Liver (tissue), 3 donors: ENCODE measurements around the gene ITPRID1.

Experiments
- EGR1 ChIP-seq, 2 donors: IDR thresholded peaks; 2 replicates each; pipeline ENCODE4 v1.6.1; 2016 to 2018; ENCODE audit warnings: antibody characterized with exemption in 2 of 2, low read depth in 2 of 2
- GABPA ChIP-seq, 2 donors: IDR thresholded peaks in 1 of 2; conservative IDR thresholded peaks in 1 of 2; 2 replicates each; pipeline ENCODE4 v1.6.1; 2016; ENCODE audit warnings: antibody characterized with exemption in 2 of 2, mild to moderate bottlenecking in 1 of 2, moderate library complexity in 1 of 2
- JUND ChIP-seq, 2 donors: IDR thresholded peaks; 2 replicates each; pipeline ENCODE4 v1.6.1; 2016; ENCODE audit warnings: antibody characterized with exemption in 2 of 2
- RAD21 ChIP-seq, 2 donors: IDR thresholded peaks; 2 replicates each; pipeline ENCODE4 v1.6.1; 2016; ENCODE audit warnings: antibody characterized with exemption in 2 of 2, mild to moderate bottlenecking in 2 of 2
- SP1 ChIP-seq: IDR thresholded peaks from 2 replicates; pipeline ENCODE4 v1.6.1; 2018; ENCODE audit warnings: antibody characterized with exemption, mild to moderate bottlenecking
- TAF1 ChIP-seq: conservative IDR thresholded peaks from 2 replicates; pipeline ENCODE4 v1.6.1; 2016; ENCODE audit warnings: antibody characterized with exemption, mild to moderate bottlenecking
- TF ChIP-seq, protein P1 (sequence below): fragments of 150-350 bp; IDR thresholded peaks from 2 replicates; pipeline ENCODE4 v1.5.1; 2017; ENCODE audit warnings: improper control_type of control experiment, low read depth, low read length; ENCODE audit not compliant: missing input control
- TF ChIP-seq, protein P2 (sequence below): IDR thresholded peaks from 2 replicates; pipeline ENCODE4 v1.6.1; 2016; ENCODE audit warnings: antibody characterized with exemption, mild to moderate bottlenecking
- TF ChIP-seq, protein P3 (sequence below): IDR thresholded peaks from 2 replicates; pipeline ENCODE4 v1.6.1; 2016; ENCODE audit warnings: antibody characterized with exemption
- TF ChIP-seq, protein P4 (sequence below): IDR thresholded peaks from 2 replicates; pipeline ENCODE4 v1.6.1; 2016; ENCODE audit warnings: antibody characterized with exemption
- donor health status: healthy.
- donor health status: healthy.

DNA sequence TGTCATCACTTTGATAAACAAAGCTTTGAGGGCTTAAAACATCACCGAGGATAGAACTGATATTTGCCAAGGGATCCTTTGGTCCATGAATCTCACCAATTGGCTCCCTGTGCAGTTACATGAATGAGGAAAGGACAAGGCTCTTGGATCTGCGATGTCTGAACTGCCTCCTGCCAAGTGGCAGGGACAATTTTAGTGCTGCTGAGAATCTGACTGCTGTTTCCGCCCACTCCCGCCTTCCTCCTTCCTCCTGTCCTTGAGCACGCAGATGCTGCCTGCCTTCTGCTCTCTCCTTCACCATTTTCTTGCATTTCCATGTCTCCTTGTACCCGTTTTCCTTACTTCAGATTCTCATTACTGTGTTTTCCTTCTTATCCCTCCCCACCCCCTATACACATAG lies 26.8 kb upstream of the ITPRID1 start:
- TF ChIP-seq SP1 (no peak), EGR1 (IDR thresholded peaks at IDR 0.05; ENCODE audit: low read depth in 2 of 2) (no peak), JUND (IDR thresholded peaks at IDR 0.05) (no peak), RAD21 (IDR thresholded peaks at IDR 0.05) (no peak), GABPA (IDR thresholded peaks at IDR 0.05 in 1 of 2, conservative IDR thresholded peaks at IDR 0.05 in 1 of 2) (no peak), TAF1 (no peak)
- TF ChIP-seq, protein P1, sequence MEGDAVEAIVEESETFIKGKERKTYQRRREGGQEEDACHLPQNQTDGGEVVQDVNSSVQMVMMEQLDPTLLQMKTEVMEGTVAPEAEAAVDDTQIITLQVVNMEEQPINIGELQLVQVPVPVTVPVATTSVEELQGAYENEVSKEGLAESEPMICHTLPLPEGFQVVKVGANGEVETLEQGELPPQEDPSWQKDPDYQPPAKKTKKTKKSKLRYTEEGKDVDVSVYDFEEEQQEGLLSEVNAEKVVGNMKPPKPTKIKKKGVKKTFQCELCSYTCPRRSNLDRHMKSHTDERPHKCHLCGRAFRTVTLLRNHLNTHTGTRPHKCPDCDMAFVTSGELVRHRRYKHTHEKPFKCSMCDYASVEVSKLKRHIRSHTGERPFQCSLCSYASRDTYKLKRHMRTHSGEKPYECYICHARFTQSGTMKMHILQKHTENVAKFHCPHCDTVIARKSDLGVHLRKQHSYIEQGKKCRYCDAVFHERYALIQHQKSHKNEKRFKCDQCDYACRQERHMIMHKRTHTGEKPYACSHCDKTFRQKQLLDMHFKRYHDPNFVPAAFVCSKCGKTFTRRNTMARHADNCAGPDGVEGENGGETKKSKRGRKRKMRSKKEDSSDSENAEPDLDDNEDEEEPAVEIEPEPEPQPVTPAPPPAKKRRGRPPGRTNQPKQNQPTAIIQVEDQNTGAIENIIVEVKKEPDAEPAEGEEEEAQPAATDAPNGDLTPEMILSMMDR = no peak
- TF ChIP-seq, protein P2, sequence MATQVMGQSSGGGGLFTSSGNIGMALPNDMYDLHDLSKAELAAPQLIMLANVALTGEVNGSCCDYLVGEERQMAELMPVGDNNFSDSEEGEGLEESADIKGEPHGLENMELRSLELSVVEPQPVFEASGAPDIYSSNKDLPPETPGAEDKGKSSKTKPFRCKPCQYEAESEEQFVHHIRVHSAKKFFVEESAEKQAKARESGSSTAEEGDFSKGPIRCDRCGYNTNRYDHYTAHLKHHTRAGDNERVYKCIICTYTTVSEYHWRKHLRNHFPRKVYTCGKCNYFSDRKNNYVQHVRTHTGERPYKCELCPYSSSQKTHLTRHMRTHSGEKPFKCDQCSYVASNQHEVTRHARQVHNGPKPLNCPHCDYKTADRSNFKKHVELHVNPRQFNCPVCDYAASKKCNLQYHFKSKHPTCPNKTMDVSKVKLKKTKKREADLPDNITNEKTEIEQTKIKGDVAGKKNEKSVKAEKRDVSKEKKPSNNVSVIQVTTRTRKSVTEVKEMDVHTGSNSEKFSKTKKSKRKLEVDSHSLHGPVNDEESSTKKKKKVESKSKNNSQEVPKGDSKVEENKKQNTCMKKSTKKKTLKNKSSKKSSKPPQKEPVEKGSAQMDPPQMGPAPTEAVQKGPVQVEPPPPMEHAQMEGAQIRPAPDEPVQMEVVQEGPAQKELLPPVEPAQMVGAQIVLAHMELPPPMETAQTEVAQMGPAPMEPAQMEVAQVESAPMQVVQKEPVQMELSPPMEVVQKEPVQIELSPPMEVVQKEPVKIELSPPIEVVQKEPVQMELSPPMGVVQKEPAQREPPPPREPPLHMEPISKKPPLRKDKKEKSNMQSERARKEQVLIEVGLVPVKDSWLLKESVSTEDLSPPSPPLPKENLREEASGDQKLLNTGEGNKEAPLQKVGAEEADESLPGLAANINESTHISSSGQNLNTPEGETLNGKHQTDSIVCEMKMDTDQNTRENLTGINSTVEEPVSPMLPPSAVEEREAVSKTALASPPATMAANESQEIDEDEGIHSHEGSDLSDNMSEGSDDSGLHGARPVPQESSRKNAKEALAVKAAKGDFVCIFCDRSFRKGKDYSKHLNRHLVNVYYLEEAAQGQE = no peak
- TF ChIP-seq, protein P3, sequence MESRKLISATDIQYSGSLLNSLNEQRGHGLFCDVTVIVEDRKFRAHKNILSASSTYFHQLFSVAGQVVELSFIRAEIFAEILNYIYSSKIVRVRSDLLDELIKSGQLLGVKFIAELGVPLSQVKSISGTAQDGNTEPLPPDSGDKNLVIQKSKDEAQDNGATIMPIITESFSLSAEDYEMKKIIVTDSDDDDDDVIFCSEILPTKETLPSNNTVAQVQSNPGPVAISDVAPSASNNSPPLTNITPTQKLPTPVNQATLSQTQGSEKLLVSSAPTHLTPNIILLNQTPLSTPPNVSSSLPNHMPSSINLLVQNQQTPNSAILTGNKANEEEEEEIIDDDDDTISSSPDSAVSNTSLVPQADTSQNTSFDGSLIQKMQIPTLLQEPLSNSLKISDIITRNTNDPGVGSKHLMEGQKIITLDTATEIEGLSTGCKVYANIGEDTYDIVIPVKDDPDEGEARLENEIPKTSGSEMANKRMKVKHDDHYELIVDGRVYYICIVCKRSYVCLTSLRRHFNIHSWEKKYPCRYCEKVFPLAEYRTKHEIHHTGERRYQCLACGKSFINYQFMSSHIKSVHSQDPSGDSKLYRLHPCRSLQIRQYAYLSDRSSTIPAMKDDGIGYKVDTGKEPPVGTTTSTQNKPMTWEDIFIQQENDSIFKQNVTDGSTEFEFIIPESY = no peak
- TF ChIP-seq, protein P4, sequence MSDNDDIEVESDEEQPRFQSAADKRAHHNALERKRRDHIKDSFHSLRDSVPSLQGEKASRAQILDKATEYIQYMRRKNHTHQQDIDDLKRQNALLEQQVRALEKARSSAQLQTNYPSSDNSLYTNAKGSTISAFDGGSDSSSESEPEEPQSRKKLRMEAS = no peak
